ENCODE measurements around the gene SPOCK1. TPM values are rescaled to one million over a fixed set of nuclear protein-coding genes. Genes with fewer than 3 reads are reported as not detected.

SPOCK1 gene
- total and polyA plus RNA-seq, 2 experiments from 2014 or later, result 8.2 to 10.5 TPM

DNA sequence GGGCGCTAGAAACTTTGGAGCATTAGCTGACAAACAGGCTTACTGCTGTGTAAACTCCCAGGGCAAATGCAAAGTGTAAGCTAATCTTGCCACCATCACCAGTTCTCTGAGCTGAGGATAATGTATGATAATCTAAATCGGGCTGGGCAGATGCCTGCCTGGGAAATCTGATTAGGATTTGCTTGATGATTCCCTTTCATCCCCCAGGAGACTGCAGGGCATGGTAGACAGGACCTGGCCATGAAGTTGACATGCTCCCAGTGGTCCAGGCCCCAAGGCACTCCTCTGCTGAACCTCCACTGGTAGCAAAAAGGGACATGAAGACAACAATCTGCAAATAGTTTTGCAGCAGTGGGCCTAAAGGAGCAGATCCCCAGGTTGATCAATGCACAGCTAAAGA lies 317.5 kb downstream of the SPOCK1 start (continued):
- TF ChIP-seq, protein P1, sequence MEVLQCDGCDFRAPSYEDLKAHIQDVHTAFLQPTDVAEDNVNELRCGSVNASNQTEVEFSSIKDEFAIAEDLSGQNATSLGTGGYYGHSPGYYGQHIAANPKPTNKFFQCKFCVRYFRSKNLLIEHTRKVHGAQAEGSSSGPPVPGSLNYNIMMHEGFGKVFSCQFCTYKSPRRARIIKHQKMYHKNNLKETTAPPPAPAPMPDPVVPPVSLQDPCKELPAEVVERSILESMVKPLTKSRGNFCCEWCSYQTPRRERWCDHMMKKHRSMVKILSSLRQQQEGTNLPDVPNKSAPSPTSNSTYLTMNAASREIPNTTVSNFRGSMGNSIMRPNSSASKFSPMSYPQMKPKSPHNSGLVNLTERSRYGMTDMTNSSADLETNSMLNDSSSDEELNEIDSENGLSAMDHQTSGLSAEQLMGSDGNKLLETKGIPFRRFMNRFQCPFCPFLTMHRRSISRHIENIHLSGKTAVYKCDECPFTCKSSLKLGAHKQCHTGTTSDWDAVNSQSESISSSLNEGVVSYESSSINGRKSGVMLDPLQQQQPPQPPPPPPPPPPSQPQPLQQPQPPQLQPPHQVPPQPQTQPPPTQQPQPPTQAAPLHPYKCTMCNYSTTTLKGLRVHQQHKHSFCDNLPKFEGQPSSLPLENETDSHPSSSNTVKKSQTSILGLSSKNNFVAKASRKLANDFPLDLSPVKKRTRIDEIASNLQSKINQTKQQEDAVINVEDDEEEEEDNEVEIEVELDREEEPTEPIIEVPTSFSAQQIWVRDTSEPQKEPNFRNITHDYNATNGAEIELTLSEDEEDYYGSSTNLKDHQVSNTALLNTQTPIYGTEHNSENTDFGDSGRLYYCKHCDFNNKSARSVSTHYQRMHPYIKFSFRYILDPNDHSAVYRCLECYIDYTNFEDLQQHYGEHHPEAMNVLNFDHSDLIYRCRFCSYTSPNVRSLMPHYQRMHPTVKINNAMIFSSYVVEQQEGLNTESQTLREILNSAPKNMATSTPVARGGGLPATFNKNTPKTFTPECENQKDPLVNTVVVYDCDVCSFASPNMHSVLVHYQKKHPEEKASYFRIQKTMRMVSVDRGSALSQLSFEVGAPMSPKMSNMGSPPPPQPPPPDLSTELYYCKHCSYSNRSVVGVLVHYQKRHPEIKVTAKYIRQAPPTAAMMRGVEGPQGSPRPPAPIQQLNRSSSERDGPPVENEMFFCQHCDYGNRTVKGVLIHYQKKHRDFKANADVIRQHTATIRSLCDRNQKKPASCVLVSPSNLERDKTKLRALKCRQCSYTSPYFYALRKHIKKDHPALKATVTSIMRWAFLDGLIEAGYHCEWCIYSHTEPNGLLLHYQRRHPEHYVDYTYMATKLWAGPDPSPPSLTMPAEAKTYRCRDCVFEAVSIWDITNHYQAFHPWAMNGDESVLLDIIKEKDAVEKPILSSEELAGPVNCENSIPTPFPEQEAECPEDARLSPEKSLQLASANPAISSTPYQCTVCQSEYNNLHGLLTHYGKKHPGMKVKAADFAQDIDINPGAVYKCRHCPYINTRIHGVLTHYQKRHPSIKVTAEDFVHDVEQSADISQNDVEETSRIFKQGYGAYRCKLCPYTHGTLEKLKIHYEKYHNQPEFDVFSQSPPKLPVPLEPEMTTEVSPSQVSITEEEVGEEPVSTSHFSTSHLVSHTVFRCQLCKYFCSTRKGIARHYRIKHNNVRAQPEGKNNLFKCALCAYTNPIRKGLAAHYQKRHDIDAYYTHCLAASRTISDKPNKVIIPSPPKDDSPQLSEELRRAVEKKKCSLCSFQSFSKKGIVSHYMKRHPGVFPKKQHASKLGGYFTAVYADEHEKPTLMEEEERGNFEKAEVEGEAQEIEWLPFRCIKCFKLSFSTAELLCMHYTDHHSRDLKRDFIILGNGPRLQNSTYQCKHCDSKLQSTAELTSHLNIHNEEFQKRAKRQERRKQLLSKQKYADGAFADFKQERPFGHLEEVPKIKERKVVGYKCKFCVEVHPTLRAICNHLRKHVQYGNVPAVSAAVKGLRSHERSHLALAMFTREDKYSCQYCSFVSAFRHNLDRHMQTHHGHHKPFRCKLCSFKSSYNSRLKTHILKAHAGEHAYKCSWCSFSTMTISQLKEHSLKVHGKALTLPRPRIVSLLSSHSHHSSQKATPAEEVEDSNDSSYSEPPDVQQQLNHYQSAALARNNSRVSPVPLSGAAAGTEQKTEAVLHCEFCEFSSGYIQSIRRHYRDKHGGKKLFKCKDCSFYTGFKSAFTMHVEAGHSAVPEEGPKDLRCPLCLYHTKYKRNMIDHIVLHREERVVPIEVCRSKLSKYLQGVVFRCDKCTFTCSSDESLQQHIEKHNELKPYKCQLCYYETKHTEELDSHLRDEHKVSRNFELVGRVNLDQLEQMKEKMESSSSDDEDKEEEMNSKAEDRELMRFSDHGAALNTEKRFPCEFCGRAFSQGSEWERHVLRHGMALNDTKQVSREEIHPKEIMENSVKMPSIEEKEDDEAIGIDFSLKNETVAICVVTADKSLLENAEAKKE (CRISPR knock-in tag; IDR thresholded peaks at IDR 0.05), result no peak

DNA sequence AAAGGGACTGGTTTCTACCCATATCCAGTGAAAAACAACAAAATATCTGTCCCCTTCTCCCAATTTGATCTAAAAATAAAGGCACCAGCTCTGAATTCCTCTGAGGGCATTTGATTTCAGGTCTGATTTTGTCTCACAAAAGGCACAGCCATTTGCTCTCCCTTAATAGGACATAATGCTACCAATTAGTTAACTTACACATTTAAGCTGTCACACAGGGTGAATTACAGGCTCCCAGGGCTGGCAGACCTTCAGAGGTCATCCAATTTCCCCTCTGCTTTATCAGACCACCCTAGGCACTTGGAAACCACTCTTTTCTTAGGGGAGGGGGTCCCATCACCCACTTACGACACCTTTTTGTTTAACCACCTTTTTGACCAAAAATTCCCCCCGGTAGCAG lies 319.9 kb downstream of the SPOCK1 start:
- no peak overlapping the region for H3K4me3 Mint-ChIP-seq
- peaks cover 7% of the 10 kb centered on the region for H3K4me1 Mint-ChIP-seq
- H3F3A ChIP-seq (replicated peaks; ENCODE audit: low read depth), result no peaks in the 10 kb centered on the region

DNA sequence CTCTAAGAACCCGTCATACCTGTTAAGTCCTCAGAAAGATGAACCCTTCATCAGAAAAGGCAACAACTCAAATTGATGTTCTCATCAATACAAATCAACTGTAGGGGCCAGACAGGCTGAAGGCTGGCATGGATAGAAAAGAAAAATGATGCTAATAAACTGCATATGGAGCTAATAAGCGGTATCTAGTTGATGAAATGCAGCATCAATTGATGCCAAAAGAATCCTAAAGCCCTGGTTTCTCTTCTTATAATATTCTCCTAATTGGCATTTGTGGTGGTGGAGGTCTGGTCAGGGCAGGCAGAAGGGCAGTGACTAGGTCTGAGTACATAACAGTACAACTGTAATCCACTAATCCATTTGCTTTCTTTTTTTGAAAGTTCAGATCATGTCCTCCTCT lies 322.5 kb downstream of the SPOCK1 start:
- no peaks in the 10 kb centered on the region for H3F3A ChIP-seq (replicated peaks; ENCODE audit: low read depth)
- H3K9me2 ChIP-seq (ENCODE audit: insufficient read depth), result peaks cover 9% of the 10 kb centered on the region; the same call in 1 of the 2 replicates
- H3K27ac ChIP-seq (ENCODE audit: low read depth), result no peak overlapping the region
- no peaks in the 10 kb centered on the region for H3K36me3 Mint-ChIP-seq (ENCODE audit: low read depth)
- no peak overlapping the region for H3K4me3 Mint-ChIP-seq
- ATAC-seq (no peak), DNase-seq (ENCODE audit: low spot score) (no peak)
- no peaks in the 10 kb centered on the region for H3K36me3 ChIP-seq (ENCODE audit: insufficient read depth)
- H4K20me1 ChIP-seq (replicated peaks; ENCODE audit: insufficient read depth), result no peaks in the 10 kb centered on the region
- no peak overlapping the region for H2AFZ ChIP-seq
- H3K27me3 Mint-ChIP-seq (ENCODE audit: insufficient read depth, low read depth, poor library complexity), result no peaks in the 10 kb centered on the region
- H3K9me3 Mint-ChIP-seq, result no peaks in the 10 kb centered on the region
- no peaks in the 10 kb centered on the region for H3K79me2 ChIP-seq (replicated peaks; ENCODE audit: insufficient read depth)
- TF ChIP-seq, protein P2, sequence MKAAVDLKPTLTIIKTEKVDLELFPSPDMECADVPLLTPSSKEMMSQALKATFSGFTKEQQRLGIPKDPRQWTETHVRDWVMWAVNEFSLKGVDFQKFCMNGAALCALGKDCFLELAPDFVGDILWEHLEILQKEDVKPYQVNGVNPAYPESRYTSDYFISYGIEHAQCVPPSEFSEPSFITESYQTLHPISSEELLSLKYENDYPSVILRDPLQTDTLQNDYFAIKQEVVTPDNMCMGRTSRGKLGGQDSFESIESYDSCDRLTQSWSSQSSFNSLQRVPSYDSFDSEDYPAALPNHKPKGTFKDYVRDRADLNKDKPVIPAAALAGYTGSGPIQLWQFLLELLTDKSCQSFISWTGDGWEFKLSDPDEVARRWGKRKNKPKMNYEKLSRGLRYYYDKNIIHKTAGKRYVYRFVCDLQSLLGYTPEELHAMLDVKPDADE (IDR thresholded peaks at IDR 0.05), result no peak
- TF ChIP-seq NANOG (IDR thresholded peaks at IDR 0.05; ENCODE audit: borderline replicate concordance) (no peak), ZNF114 (CRISPR knock-in tag; IDR thresholded peaks at IDR 0.05) (no peak), STAT1 (IDR thresholded peaks at IDR 0.05; ENCODE audit: unreplicated experiment) (no peak)
- TF ChIP-seq, protein P3, sequence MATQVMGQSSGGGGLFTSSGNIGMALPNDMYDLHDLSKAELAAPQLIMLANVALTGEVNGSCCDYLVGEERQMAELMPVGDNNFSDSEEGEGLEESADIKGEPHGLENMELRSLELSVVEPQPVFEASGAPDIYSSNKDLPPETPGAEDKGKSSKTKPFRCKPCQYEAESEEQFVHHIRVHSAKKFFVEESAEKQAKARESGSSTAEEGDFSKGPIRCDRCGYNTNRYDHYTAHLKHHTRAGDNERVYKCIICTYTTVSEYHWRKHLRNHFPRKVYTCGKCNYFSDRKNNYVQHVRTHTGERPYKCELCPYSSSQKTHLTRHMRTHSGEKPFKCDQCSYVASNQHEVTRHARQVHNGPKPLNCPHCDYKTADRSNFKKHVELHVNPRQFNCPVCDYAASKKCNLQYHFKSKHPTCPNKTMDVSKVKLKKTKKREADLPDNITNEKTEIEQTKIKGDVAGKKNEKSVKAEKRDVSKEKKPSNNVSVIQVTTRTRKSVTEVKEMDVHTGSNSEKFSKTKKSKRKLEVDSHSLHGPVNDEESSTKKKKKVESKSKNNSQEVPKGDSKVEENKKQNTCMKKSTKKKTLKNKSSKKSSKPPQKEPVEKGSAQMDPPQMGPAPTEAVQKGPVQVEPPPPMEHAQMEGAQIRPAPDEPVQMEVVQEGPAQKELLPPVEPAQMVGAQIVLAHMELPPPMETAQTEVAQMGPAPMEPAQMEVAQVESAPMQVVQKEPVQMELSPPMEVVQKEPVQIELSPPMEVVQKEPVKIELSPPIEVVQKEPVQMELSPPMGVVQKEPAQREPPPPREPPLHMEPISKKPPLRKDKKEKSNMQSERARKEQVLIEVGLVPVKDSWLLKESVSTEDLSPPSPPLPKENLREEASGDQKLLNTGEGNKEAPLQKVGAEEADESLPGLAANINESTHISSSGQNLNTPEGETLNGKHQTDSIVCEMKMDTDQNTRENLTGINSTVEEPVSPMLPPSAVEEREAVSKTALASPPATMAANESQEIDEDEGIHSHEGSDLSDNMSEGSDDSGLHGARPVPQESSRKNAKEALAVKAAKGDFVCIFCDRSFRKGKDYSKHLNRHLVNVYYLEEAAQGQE (IDR thresholded peaks at IDR 0.05; ENCODE audit: unreplicated experiment), result no peak
- no peak overlapping the region for H3K4me3 ChIP-seq
- peaks cover 7% of the 10 kb centered on the region; the same call in 2 of the 3 replicates for H3K4me1 Mint-ChIP-seq
- no peaks in the 10 kb centered on the region for H3K27me3 ChIP-seq (ENCODE audit: insufficient read depth)
- H3K27ac Mint-ChIP-seq, result no peak overlapping the region
- H3K4me2 ChIP-seq, result no peak overlapping the region
- H3K4me1 ChIP-seq (ENCODE audit: insufficient read depth), result no peaks in the 10 kb centered on the region

More for the DNA sequence above, 319.9 kb downstream of the SPOCK1 start:
- no peak overlapping the region for H3K27ac ChIP-seq (ENCODE audit: low read depth)
- no peak for ATAC-seq
- no peaks in the 10 kb centered on the region for H3K27me3 ChIP-seq (ENCODE audit: insufficient read depth)
- H3K4me1 ChIP-seq (ENCODE audit: insufficient read depth), result no peaks in the 10 kb centered on the region
- H2AFZ ChIP-seq, result no peak overlapping the region
- H3K79me2 ChIP-seq (replicated peaks; ENCODE audit: insufficient read depth), result no peaks in the 10 kb centered on the region
- no peaks in the 10 kb centered on the region for H4K20me1 ChIP-seq (replicated peaks; ENCODE audit: insufficient read depth)
- peaks cover 1% of the 10 kb centered on the region for H3K27me3 Mint-ChIP-seq (ENCODE audit: insufficient read depth, low read depth, poor library complexity)
- DNase-seq (ENCODE audit: low spot score), result no peak
- no peak overlapping the region for H3K4me3 ChIP-seq
- H3K9me3 Mint-ChIP-seq, result no peaks in the 10 kb centered on the region
- no peak overlapping the region for H3K4me2 ChIP-seq
- no peak overlapping the region for H3K27ac Mint-ChIP-seq
- no peaks in the 10 kb centered on the region for H3K36me3 Mint-ChIP-seq (ENCODE audit: low read depth)
- no peaks in the 10 kb centered on the region for H3K36me3 ChIP-seq (ENCODE audit: insufficient read depth)
- no peak for TF ChIP-seq JUNB (IDR thresholded peaks at IDR 0.05; ENCODE audit: unreplicated experiment)
- peaks cover 6% of the 10 kb centered on the region; the same call in 1 of the 2 replicates for H3K9me2 ChIP-seq (ENCODE audit: insufficient read depth)

All from GM23338 (cell line).